Endothelial cell of umbilical vein (primary cell): ENCODE data around the gene TM4SF18.
"Not testable (repeated sequence)": the region's sequence is repeated elsewhere in the genome, so short reads cannot be mapped to it uniquely, and the experiment has no call there.

Experiments used
- EZH2 ChIP-seq: IDR thresholded peaks from 2 replicates; pipeline ENCODE4 v1.6.1; 2012; ENCODE audit warnings: borderline replicate concordance, low read depth, mild to moderate bottlenecking, moderate library complexity, low read length, inconsistent platforms; ENCODE audit not compliant: severe bottlenecking
- FOS ChIP-seq: IDR thresholded peaks from 2 replicates; pipeline ENCODE4 v1.6.1; 2011; ENCODE audit warnings: mild to moderate bottlenecking, low read length, moderate library complexity, borderline replicate concordance; ENCODE audit not compliant: insufficient read depth
- JUN ChIP-seq: IDR thresholded peaks from 2 replicates; pipeline ENCODE4 v1.6.1; 2011; ENCODE audit warnings: borderline replicate concordance, low read depth; ENCODE audit not compliant: insufficient read length, insufficient read depth
- MAX ChIP-seq: IDR thresholded peaks from 2 replicates; pipeline ENCODE4 v1.6.1; 2011; ENCODE audit not compliant: insufficient read depth, insufficient read length
- POLR2A ChIP-seq: IDR thresholded peaks from 2 replicates; pipeline ENCODE4 v1.6.1; 2012; ENCODE audit warnings: low read depth, mild to moderate bottlenecking, control low read depth, low read length
- POLR2AphosphoS5 ChIP-seq: IDR thresholded peaks from 2 replicates; pipeline ENCODE4 v1.6.1; 2012; ENCODE audit warnings: low read depth, mild to moderate bottlenecking, control low read depth, low read length, moderate library complexity; ENCODE audit not compliant: insufficient read depth
- TF ChIP-seq, protein P1 (sequence below), 2 donors: IDR thresholded peaks; 1 replicate in 1 of 2; 2 replicates in 1 of 2; pipeline ENCODE4 v1.5.1; 2011; ENCODE audit warnings: low read length in 2 of 2, mild to moderate bottlenecking in 2 of 2, moderate library complexity in 2 of 2, control low read depth in 1 of 2, inconsistent platforms in 1 of 2, low read depth in 1 of 2; ENCODE audit not compliant: insufficient read depth in 1 of 2; ENCODE audit errors: extremely low read depth in 1 of 2

GRCh38 chr3:149337486-149337885 is 4.0 kb upstream of the TM4SF18 start:
- TF ChIP-seq, protein P1, sequence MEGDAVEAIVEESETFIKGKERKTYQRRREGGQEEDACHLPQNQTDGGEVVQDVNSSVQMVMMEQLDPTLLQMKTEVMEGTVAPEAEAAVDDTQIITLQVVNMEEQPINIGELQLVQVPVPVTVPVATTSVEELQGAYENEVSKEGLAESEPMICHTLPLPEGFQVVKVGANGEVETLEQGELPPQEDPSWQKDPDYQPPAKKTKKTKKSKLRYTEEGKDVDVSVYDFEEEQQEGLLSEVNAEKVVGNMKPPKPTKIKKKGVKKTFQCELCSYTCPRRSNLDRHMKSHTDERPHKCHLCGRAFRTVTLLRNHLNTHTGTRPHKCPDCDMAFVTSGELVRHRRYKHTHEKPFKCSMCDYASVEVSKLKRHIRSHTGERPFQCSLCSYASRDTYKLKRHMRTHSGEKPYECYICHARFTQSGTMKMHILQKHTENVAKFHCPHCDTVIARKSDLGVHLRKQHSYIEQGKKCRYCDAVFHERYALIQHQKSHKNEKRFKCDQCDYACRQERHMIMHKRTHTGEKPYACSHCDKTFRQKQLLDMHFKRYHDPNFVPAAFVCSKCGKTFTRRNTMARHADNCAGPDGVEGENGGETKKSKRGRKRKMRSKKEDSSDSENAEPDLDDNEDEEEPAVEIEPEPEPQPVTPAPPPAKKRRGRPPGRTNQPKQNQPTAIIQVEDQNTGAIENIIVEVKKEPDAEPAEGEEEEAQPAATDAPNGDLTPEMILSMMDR (IDR thresholded peaks at IDR 0.05; ENCODE audit: extremely low read depth in 1 of 2, insufficient read depth in 1 of 2, low read depth in 1 of 2, low read length in 2 of 2), result not testable (repeated sequence)
- TF ChIP-seq EZH2, JUN, POLR2A, FOS, POLR2AphosphoS5, MAX: not testable (repeated sequence)
